ENCODE measurements around the gene KCNQ5. TPM values are rescaled to one million over a fixed set of nuclear protein-coding genes. Genes with fewer than 3 reads are reported as not detected.

Gene KCNQ5
- total RNA-seq, 3 donors from 2014 or later (not counting 1 experiment from before 2014, with no cell fraction given): 8.2 to 9.7 (median 8.7) TPM

DNA sequence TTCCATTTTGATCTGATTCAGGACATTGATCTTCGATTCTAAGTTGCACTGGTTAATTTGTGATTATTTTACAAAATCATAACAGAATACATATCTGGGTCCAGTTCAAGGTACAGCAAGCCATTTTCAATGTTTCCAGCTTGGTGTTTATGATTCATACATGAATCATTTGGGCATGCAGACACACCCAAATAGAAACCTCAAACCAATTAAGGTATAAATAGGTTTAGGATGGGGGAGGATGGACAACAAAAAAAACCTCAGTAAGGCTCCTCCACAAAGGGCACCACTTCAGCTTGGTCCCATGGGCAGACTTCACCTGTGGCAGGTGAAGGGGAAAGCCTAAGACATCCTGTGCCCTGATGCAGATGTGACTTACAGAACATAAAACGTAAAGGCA, 410.7 kb downstream of the KCNQ5 start:
- H3K36me3 ChIP-seq (ENCODE audit: control insufficient read depth, insufficient read depth, low read length): no peaks in the 10 kb centered on the region
- H3K4me1 Mint-ChIP-seq: peaks cover 21 to 23% of the 10 kb centered on the region in 2 donors
- peaks cover 2% of the 10 kb centered on the region for H3K36me3 Mint-ChIP-seq
- H3K4me1 ChIP-seq (ENCODE audit: control insufficient read depth, insufficient read depth, low read length): peaks cover 9% of the 10 kb centered on the region
- intact Hi-C loops (cut with micrococcal nuclease): no loop called here
- H3K9me3 ChIP-seq (ENCODE audit: control insufficient read depth, insufficient read depth, low read length): no peaks in the 10 kb centered on the region
- TF ChIP-seq, protein P1, sequence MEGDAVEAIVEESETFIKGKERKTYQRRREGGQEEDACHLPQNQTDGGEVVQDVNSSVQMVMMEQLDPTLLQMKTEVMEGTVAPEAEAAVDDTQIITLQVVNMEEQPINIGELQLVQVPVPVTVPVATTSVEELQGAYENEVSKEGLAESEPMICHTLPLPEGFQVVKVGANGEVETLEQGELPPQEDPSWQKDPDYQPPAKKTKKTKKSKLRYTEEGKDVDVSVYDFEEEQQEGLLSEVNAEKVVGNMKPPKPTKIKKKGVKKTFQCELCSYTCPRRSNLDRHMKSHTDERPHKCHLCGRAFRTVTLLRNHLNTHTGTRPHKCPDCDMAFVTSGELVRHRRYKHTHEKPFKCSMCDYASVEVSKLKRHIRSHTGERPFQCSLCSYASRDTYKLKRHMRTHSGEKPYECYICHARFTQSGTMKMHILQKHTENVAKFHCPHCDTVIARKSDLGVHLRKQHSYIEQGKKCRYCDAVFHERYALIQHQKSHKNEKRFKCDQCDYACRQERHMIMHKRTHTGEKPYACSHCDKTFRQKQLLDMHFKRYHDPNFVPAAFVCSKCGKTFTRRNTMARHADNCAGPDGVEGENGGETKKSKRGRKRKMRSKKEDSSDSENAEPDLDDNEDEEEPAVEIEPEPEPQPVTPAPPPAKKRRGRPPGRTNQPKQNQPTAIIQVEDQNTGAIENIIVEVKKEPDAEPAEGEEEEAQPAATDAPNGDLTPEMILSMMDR (IDR thresholded peaks at IDR 0.05): no peak
- ATAC-seq (no peak), DNase-seq (no peak)
- no peaks in the 10 kb centered on the region for H3K27me3 Mint-ChIP-seq (ENCODE audit: low read depth in 2 of 2)
- no peaks in the 10 kb centered on the region for H3K9me3 Mint-ChIP-seq
- no peak overlapping the region for H3K4me3 ChIP-seq (ENCODE audit: low read length)
- no peak overlapping the region for H3K4me3 Mint-ChIP-seq
- H3K27ac Mint-ChIP-seq: no peak overlapping the region
- no peak overlapping the region for H3K27ac ChIP-seq (ENCODE audit: low read length)
- no peaks in the 10 kb centered on the region for H3K27me3 ChIP-seq (ENCODE audit: control insufficient read depth, insufficient read depth, low read length)
- 94% methylated on average over 2 of the region's 2 CpGs for WGBS (ENCODE audit: insufficient coverage)

DNA sequence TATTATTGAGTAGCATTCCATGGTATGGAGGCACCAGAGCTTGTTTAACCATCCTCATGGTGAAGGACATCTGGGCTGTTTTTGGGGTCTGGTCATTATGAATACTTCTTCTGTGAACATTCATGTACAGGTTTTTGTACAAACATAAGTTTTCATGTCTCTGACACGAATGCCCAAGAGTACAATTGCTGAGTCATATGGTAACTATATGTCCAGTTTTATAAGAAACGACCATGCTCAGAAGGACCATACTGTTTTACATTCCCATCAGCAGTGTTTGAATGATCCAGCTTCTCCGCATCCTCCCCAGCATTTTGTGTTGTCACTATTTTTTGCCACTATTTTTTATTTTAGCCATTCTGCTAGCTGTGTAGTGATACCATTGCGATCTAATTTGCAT, 414.8 kb downstream of the KCNQ5 start:
- TF ChIP-seq, protein P1 (IDR thresholded peaks at IDR 0.05): no peak
- peaks cover 13 to 15% of the 10 kb centered on the region in 2 donors for H3K4me1 Mint-ChIP-seq
- intact Hi-C loops (cut with micrococcal nuclease): no loop called here
- peaks cover 2 to 3% of the 10 kb centered on the region in 2 donors for H3K9me3 Mint-ChIP-seq
- H3K4me3 ChIP-seq (ENCODE audit: low read length): no peak overlapping the region
- peaks cover 25% of the 10 kb centered on the region for H3K36me3 Mint-ChIP-seq
- no peaks in the 10 kb centered on the region for H3K36me3 ChIP-seq (ENCODE audit: control insufficient read depth, insufficient read depth, low read length)
- no peak for DNase-seq
- ATAC-seq: no peak
- no peaks in the 10 kb centered on the region for H3K9me3 ChIP-seq (ENCODE audit: control insufficient read depth, insufficient read depth, low read length)
- H3K27ac ChIP-seq (ENCODE audit: low read length): no peak overlapping the region
- no peaks in the 10 kb centered on the region for H3K27me3 ChIP-seq (ENCODE audit: control insufficient read depth, insufficient read depth, low read length)
- H3K27me3 Mint-ChIP-seq (ENCODE audit: low read depth in 2 of 2): no peaks in the 10 kb centered on the region
- H3K27ac Mint-ChIP-seq: no peak overlapping the region
- peak overlapping the region; percentile 49 for H3K4me3 Mint-ChIP-seq
- peaks cover 6% of the 10 kb centered on the region for H3K4me1 ChIP-seq (ENCODE audit: control insufficient read depth, insufficient read depth, low read length)
- WGBS (ENCODE audit: insufficient coverage): 91% methylated on average over 4 of the region's 4 CpGs

DNA sequence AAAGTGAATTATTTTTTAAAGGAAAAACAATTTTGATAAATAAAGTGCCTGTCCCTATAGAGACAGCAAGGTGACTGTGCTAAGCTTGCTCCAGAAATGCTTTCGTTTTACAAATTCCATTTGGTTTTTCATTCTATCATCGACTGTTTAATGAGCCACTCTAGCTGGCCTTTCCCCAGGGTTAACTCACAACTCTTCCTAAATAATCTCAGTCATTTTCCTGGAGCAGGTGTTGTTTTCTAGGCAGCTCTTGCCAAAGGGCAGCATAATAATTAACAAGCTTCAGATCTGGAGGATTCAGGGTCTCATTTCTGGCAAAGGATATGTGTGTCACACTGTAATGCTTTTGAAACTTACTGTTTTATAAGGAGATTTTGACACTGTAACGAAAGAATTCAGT, 419.2 kb downstream of the KCNQ5 start:
- Mint-ChIP-seq H3K27me3 (ENCODE audit: low read depth in 2 of 2) (no peaks in the 10 kb centered on the region), H3K4me1 (peaks cover 8% of the 10 kb centered on the region in 2 donors), H3K27ac (no peak overlapping the region), H3K36me3 (peaks cover 25% of the 10 kb centered on the region), H3K9me3 (peaks cover 2 to 3% of the 10 kb centered on the region in 2 donors), H3K4me3 (no peak overlapping the region)
- DNase-seq (no peak), ATAC-seq (no peak)
- no peaks in the 10 kb centered on the region for H3K36me3 ChIP-seq (ENCODE audit: control insufficient read depth, insufficient read depth, low read length)
- no peak overlapping the region for H3K4me3 ChIP-seq (ENCODE audit: low read length)
- 91% methylated on average over 3 of the region's 3 CpGs for WGBS (ENCODE audit: insufficient coverage)
- H3K4me1 ChIP-seq (ENCODE audit: control insufficient read depth, insufficient read depth, low read length): peaks cover 4% of the 10 kb centered on the region
- no peaks in the 10 kb centered on the region for H3K27me3 ChIP-seq (ENCODE audit: control insufficient read depth, insufficient read depth, low read length)
- TF ChIP-seq, protein P1 (IDR thresholded peaks at IDR 0.05): no peak
- H3K27ac ChIP-seq (ENCODE audit: low read length): no peak overlapping the region
- no peaks in the 10 kb centered on the region for H3K9me3 ChIP-seq (ENCODE audit: control insufficient read depth, insufficient read depth, low read length)
- intact Hi-C loops (cut with micrococcal nuclease): no loop called here

DNA sequence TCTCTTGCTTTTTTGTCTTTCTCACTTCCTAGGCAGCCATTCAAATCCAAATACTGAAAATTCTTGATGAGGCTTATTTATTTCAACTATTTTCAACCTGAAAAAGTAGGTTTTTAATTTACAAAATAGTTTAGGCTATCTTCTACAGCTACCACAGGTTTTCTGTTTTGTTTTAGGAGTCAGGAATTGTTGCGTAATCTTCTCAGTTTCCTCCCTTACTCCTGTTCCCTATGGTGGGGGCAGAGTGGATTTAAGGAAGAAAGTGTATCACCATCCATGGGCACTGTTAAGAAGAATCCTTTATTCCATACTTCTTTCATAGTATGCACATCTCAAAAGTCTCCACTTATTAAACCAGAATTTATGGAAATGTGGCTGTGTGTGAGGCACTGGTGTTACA, 421.0 kb downstream of the KCNQ5 start:
- no peak overlapping the region for H3K4me3 Mint-ChIP-seq

More for the DNA sequence above, 421.0 kb downstream of the KCNQ5 start:
- H3K27ac ChIP-seq (ENCODE audit: low read length): no peak overlapping the region
- no peak overlapping the region for H3K4me3 ChIP-seq (ENCODE audit: low read length)
- H3K36me3 ChIP-seq (ENCODE audit: control insufficient read depth, insufficient read depth, low read length): no peaks in the 10 kb centered on the region
- H3K4me1 Mint-ChIP-seq: no peaks in the 10 kb centered on the region
- no peaks in the 10 kb centered on the region for H3K9me3 ChIP-seq (ENCODE audit: control insufficient read depth, insufficient read depth, low read length)
- H3K27me3 Mint-ChIP-seq (ENCODE audit: low read depth in 2 of 2): no peaks in the 10 kb centered on the region
- intact Hi-C loops (cut with micrococcal nuclease): no loop called here
- no peaks in the 10 kb centered on the region for H3K4me1 ChIP-seq (ENCODE audit: control insufficient read depth, insufficient read depth, low read length)
- H3K36me3 Mint-ChIP-seq: peaks cover 20% of the 10 kb centered on the region
- H3K27ac Mint-ChIP-seq: no peak overlapping the region
- WGBS (ENCODE audit: insufficient coverage): no CpG with 5 or more reads among the region's 1 CpG
- peaks cover 2 to 3% of the 10 kb centered on the region in 2 donors for H3K9me3 Mint-ChIP-seq
- DNase-seq (no peak), ATAC-seq (no peak)
- TF ChIP-seq, protein P1 (IDR thresholded peaks at IDR 0.05): no peak
- H3K27me3 ChIP-seq (ENCODE audit: control insufficient read depth, insufficient read depth, low read length): no peaks in the 10 kb centered on the region
